NCI-H2227 treated with DMSO at 0.1 percent for 48 hours (cell line): Measurements from ENCODE around the gene SND1.

Experiments used
- DNase-seq: peaks from one replicate; lab custom pipeline; 2025; lab: John Stamatoyannopoulos, UW

Gene SND1

GRCh38 chr7:127768241-127768640, 116.2 kb downstream of the SND1 start:
- no peak for DNase-seq

DNA sequence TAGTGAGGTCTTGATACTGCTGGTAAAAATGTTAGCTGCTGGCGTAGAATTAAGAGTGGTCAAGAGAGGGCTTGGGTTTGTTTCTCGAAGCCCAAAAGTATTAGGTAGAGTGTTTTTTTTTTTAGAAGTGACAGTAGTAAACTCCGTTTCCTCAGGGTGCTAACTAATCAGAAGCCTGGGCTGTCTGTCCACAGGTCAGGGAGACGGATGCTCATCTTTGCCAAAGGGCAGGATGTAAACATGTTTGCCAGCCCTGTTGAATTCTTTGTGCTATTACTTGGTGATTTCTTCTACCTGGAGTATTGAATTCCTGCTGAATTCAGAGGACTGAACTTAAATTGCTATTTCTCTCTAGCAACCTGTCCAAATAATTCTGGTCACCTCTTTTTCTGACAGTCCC, 117.1 kb downstream of the SND1 start:
- no peak for DNase-seq

DNA sequence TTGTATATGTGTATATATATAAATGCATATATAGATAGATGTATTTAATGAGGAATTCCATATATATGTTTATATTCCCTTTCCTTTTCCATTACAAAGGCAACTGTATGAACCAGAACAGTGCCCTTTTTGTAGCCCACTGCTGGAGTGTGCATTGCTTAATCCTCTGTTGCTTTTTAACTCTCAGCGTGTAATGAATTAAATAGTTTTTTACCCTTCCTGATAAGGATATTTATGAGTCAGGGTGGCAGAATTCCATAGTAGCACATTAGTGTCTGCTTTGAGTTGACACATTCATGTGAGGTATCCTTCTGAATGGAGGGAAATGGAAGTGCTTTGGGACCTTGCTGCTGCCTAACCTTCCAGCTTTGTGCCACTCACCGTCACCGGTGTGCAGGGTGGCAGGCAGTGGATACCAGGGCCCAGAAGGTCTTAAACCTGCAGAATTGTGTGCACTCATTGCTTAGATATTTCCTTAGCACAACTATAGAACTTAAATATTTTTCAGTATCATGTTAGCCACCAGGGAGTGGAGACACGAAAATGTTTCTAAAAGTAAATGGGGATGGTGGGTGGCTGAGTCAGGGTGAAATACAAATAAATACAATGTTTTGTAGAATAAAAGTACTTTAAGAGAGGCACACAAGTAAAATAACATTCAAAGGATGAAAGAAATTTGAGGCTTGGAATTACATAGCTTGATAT, 117.9 kb downstream of the SND1 start:
- DNase-seq = no peak

DNA sequence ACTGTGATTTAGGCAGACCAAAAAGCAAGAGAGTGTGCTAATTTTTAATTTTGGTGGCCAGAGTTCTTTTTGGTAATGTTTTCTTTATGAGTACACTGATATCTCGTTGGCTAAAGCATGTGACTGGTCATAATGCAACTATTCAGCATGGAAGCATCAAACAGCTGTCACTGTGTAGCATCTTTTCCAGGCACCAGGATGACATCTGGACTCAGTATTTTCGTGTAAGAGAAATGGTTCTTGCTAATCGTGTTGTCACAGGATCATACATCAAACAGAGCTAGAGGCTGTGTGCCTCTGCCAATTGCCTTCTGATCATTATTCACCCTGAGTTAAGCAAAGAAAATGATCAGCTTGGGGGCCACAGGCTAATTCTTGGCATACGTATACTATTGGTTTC, 118.9 kb downstream of the SND1 start:
- DNase-seq = no peak

DNA sequence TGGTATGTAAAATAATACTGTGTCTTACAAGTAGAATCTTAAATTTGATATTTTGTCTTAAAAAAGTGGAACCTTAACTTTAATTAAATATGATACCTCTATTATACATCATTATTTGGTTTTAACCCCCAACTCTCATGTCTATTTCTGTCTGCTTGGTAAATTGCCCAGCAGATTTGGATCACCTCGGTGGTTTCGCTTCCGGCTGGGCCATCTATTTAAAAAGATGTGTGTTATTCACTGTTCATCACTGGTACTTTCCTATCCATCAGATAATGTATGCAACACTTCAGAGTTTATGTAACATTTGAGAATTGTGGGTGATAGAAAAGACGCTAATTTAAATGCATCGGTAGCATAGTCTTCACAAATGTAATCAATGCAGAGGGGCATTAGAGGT, 119.7 kb downstream of the SND1 start:
- no peak for DNase-seq

GRCh38 chr7:127776776-127777386, 124.9 kb downstream of the SND1 start:
- DNase-seq = no peak

GRCh38 chr7:127780489-127780888, 128.5 kb downstream of the SND1 start:
- no peak for DNase-seq

DNA sequence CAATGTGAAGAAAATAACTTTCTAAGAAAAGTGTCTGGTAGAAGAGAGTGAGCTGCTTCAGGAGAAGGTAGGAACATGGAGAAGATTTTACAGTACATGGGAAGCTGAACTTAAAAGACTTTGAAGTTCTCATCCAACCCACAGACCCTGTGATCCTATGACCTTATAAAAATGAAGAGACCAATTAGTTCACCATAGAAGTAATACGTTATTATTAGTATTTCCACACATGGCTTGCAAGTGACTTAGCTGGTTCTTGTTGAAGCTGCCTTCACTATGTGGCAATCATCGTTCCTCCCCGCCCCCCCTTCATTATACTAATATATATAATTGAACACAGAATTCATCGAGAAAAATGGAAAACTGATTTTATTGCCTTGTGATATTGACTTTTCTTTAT, 129.1 kb downstream of the SND1 start:
- DNase-seq = no peak

GRCh38 chr7:127782075-127782474, 130.1 kb downstream of the SND1 start:
- no peak for DNase-seq

DNA sequence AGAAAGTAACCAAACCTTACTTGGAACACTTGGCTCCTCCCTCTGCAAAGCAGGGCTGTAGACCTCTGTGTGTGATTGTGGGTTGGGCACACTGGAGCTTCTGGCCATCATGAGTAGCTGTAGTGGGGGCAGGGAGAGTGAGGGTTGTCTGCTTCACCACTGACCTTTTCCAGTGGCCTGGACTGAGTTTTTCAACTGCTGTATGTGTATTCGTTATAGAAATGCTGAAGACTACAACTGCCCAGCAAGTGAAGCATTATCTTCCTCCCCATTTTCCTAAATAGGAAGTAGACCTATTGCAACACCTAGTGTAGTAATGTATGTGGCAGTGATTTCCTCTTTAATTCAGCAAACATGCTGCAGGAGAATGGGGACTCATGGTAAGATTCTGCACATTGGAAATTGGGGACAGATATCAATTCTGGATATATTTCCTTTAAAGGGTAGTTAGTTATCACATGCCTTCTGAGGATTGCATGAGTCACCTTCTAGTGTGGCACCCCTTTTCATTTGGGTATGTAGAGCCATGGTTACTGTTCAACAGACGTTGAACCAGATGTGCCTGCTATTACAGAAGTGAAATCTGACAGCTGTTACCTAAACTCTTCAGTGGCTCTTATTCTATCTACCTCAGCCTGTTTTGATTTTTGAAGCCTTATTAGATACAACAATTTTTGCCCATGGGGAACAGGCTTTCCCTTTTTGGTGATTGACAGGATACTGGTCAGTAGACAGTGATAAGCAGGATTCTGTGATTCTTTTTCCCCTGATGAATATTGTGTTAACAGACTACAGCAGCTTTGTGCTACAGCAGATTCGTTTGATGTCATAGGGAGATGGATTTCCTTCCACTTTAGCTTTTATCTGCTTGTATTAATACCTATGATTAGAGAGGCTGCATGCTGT, 130.9 kb downstream of the SND1 start:
- peak; percentile 57 for DNase-seq

DNA sequence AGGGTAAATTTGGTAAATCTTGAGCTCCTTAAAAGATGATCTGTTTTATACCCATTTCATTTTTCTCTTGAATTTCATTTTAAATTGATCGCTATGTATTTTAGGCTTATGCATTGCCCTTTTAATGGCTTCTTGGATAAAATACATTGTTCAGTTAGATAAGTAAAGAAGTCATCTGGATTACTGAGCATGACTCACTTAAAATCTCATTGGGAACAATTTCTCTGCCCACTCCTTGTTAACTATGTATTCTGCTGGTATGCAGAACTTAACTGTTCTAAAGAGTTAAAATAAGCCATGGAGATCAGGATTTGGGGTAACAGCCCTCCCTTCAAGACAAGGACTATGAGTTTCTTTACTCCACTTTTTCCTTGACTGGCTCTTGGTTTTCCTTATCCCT, 134.2 kb downstream of the SND1 start:
- no peak for DNase-seq

DNA sequence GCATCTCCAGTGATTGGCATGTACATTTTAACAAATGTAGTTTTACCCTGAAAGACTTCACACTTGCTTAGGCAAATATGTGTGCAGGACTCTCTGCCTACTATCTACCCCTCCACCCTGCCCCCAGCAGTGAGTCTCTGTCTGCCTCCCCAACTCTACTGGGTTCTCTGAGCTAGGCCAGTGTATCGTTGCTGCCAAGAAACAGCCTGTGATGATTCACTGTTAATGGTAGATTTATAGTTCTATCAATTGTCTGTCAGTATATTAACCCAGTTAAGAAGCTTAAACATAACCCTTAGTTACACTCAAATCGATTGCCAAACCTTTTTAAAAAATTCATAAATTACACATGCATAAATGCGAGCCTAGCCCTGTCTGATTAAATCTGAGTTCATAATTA, 137.0 kb downstream of the SND1 start:
- no peak for DNase-seq

- peak; percentile 52 for DNase-seq
Measured at GRCh38 chr7:127791446-127792189, 139.6 kb downstream of the SND1 start.

- peak; percentile 24 for DNase-seq
Measured at GRCh38 chr7:127792528-127793342, 140.7 kb downstream of the SND1 start.

GRCh38 chr7:127793582-127793981, 141.6 kb downstream of the SND1 start:
- DNase-seq = no peak

GRCh38 chr7:127794136-127794535, 142.1 kb downstream of the SND1 start:
- DNase-seq = no peak

- no peak for DNase-seq
Measured at GRCh38 chr7:127794551-127794950, 142.6 kb downstream of the SND1 start.

DNA sequence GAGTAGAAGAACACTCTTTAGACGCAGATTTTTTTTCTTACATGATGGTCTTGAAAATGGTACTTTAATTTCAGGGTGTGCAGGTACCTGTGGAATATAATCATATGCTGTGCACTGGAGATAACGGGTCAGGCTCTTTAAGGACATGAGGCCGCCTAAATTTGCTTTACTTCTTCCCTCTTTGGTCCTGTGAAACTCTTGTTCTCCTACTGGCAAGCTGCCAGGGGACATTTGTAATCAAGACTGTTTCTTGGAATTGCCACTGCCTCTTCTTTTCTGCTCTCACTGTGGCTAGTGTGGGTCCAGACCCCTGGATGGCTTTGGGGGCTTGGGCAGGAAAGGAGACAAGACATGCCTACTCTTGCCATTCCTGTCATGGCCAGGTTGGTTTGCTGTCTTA, 146.0 kb downstream of the SND1 start:
- peak; percentile 87 for DNase-seq

DNA sequence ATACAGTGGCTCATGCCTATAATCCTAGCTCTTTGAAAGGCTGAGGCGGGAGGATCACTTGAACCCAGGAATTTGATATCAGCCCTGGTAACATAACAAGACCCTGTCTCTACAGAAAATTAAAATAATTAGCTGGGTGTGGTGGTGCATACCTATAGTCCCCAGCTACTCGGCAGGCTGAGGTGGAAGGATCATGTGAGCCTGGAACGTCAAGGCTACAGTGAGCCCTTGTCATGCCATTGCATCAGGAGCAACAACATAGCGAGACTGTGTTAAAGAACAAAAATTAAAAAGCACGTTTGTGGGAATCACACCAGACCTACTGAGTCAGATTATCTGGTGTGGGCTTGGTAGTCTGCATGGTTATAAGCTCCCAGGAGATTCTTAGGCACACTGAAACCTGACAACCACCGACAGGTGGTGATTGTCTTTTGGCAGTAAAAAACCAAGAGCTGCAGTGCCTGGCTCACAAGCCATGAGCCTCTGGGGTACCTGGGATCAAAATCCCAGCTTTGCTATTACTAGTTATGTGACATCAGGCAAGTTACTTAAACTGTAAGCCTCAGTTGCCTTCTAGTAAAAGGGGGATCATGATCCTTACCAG, 146.9 kb downstream of the SND1 start:
- no peak for DNase-seq

DNA sequence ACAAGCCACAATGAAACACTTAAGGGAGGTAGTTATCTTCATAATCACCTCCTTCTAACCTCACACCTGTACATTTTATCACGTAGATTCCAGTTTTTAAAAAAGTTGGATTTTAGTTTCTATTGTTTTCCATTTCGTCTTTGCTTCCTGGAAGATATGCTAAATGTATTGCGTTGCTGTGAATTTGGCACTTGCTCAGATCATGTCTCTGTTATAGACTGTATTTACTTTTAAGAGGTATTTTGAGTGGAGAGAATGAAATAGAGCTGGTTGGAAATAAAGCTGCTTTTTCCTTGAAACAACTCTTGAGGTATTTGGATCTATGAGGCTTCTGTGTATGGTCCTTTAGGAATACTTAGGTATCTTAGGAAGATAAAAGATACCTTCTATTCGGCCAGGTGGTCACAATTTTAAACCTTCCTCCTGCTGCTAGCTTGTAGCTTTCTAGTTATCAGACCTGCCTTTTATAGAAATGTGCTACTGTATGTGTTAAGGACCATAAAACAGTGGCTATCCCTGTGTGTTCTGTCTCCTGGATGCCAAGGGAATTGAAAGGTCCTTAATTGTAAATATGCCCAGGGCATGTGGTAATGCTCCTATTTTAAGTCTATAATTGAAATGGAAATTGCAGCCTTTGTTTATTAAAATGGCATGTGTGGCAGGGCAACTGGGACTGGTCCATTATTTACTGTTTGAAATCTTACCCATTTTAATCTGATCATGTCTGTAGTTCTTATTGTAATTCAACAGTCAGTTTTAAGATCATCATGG, 147.7 kb downstream of the SND1 start:
- no peak for DNase-seq
